ENCODE measurements around the gene NTNG1. TPM values are rescaled to one million over a fixed set of nuclear protein-coding genes. Genes with fewer than 3 reads are reported as not detected.

The NTNG1 gene
- total RNA-seq, 4 donors from 2014 or later, result 0.44 to 0.98 (median 0.51) TPM; not detected in 1

GRCh38 chr1:107262467-107263286, 121.8 kb downstream of the NTNG1 start:
- TF ChIP-seq CTCF (IDR thresholded peaks at IDR 0.05; ENCODE audit: low read depth), result no peak

- TF ChIP-seq CTCF (IDR thresholded peaks at IDR 0.05; ENCODE audit: low read depth), result no peak
Measured at GRCh38 chr1:107263291-107263915, 122.6 kb downstream of the NTNG1 start.

- TF ChIP-seq CTCF (IDR thresholded peaks at IDR 0.05; ENCODE audit: low read depth), result no peak
Measured at GRCh38 chr1:107264007-107264406, 123.2 kb downstream of the NTNG1 start.

- no peak for TF ChIP-seq CTCF (IDR thresholded peaks at IDR 0.05; ENCODE audit: low read depth)
Measured at GRCh38 chr1:107264561-107264960, 123.7 kb downstream of the NTNG1 start.

GRCh38 chr1:107267489-107267888, 126.7 kb downstream of the NTNG1 start:
- no peak for TF ChIP-seq CTCF (IDR thresholded peaks at IDR 0.05; ENCODE audit: low read depth)

- TF ChIP-seq CTCF (IDR thresholded peaks at IDR 0.05; ENCODE audit: low read depth), result no peak
Measured at GRCh38 chr1:107272321-107272720, 131.5 kb downstream of the NTNG1 start.

GRCh38 chr1:107273515-107273914, 132.7 kb downstream of the NTNG1 start:
- no peak for TF ChIP-seq CTCF (IDR thresholded peaks at IDR 0.05; ENCODE audit: low read depth)

All from subcutaneous adipose tissue (tissue), 4 donors.